Measurements from ENCODE around the gene PTH2. TPM values are rescaled to one million over a fixed set of nuclear protein-coding genes. Genes with fewer than 3 reads are reported as not detected.

Gene PTH2
- total RNA-seq, 4 donors from 2014 or later = not detected

DNA sequence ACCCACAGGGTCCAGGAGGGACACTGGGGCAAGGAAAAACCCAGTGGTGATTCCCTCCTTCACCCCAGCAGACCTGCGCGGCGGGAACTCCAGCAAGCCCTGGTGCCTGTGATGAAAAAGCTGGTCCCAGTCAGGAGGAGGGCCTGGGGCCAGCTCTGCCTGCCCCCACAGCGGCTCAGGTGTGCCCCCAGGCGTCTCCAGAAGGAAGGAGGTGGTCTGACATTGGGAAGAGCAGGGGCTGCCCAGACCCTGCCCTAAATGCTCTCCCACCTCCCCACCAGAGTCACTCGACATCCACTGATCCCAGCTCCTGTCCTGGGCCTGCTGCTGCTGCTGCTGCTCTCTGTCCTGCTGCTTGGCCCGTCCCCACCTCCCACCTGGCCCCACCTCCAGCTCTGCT lies 6.2 kb downstream of the PTH2 start:
- Histone ChIP-seq H3K36me3 (no peaks in the 10 kb centered on the region), H3K4me1 (peaks cover 12% of the 10 kb centered on the region), H3K27me3 (peaks cover 67% of the 10 kb centered on the region), H3K27ac (no peak overlapping the region), H3K9me3 (no peaks in the 10 kb centered on the region), H3K4me3 (no peak overlapping the region)
- no peak for DNase-seq (ENCODE audit: low spot score in 2 of 2)
- TF ChIP-seq EP300 (IDR thresholded peaks at IDR 0.05) (no peak), POLR2AphosphoS5 (IDR thresholded peaks at IDR 0.05) (no peak), POLR2A (IDR thresholded peaks at IDR 0.05) (no peak)
- TF ChIP-seq, protein P1, sequence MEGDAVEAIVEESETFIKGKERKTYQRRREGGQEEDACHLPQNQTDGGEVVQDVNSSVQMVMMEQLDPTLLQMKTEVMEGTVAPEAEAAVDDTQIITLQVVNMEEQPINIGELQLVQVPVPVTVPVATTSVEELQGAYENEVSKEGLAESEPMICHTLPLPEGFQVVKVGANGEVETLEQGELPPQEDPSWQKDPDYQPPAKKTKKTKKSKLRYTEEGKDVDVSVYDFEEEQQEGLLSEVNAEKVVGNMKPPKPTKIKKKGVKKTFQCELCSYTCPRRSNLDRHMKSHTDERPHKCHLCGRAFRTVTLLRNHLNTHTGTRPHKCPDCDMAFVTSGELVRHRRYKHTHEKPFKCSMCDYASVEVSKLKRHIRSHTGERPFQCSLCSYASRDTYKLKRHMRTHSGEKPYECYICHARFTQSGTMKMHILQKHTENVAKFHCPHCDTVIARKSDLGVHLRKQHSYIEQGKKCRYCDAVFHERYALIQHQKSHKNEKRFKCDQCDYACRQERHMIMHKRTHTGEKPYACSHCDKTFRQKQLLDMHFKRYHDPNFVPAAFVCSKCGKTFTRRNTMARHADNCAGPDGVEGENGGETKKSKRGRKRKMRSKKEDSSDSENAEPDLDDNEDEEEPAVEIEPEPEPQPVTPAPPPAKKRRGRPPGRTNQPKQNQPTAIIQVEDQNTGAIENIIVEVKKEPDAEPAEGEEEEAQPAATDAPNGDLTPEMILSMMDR (IDR thresholded peaks at IDR 0.05) = no peak
- WGBS = 68% methylated on average over 2 of the region's 7 CpGs

DNA sequence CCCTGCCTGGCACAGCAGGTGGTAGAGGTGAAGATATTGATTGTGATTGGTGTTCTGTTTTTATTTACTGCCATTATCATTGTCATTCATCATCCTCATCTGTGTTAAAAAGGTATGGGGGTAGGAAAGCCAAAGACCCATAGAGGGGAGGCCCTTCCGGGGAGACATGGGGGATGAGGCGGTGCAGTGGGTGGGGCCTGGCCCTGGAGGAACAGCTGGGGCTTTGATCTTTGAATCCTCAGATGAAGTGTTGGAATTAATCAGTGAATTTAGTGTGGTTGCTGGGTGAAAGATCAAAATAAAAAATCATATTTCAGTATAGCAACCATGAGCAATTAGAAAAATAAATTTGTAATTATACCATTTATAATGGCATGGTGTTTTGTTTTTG lies 7.4 kb downstream of the PTH2 start:
- Histone ChIP-seq H3K27me3 (peaks cover 55% of the 10 kb centered on the region), H3K4me3 (no peak overlapping the region), H3K27ac (no peak overlapping the region), H3K4me1 (peaks cover 2% of the 10 kb centered on the region), H3K9me3 (no peaks in the 10 kb centered on the region), H3K36me3 (no peaks in the 10 kb centered on the region)
- 64% methylated on average over 2 of the region's 2 CpGs for WGBS
- no peak for DNase-seq (ENCODE audit: low spot score in 2 of 2)
- TF ChIP-seq POLR2AphosphoS5 (IDR thresholded peaks at IDR 0.05) (no peak), POLR2A (IDR thresholded peaks at IDR 0.05) (no peak), EP300 (IDR thresholded peaks at IDR 0.05) (no peak)
- TF ChIP-seq, protein P1 (IDR thresholded peaks at IDR 0.05) = no peak

DNA sequence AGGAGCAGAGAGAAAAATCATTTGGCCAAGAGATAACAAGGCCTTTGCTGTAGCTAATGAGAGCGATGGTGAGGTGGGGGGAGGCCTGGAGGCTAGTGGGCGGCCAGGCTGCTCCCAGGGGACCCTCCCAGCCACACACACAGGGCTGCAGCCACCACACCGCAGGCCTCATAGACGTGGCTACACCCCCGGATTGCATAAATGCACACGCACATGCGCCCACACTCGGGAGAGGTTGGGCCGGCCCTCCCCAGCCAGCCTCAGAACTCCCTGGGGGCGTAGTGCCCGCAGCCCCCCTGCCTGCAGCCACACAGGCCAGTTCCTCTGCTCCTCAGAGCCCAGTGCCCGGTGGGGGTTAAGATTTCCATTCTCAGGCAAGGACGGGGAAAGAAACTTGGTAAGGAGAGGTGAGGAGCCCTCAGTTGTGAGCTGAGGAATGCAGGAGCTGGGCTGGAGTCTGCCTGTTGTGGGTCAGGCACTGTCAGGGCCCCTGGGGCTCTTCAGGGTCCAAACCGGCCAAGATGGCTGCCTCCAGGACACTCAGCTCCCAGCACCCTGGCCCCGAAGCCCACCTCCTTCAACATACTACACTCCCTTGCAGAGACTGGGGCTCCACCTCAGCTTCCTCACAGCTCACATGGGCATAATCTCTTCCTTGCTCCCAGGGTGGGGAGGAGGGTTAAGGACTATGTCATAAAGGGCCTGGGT lies 8.0 kb downstream of the PTH2 start:
- no peaks in the 10 kb centered on the region for H3K36me3 ChIP-seq
- H3K4me1 ChIP-seq = no peaks in the 10 kb centered on the region
- no peaks in the 10 kb centered on the region for H3K9me3 ChIP-seq
- TF ChIP-seq POLR2AphosphoS5 (IDR thresholded peaks at IDR 0.05) (no peak), EP300 (IDR thresholded peaks at IDR 0.05) (no peak)
- WGBS = 57% methylated on average over 8 of the region's 15 CpGs
- no peak for DNase-seq (ENCODE audit: low spot score in 2 of 2)
- H3K27ac ChIP-seq = no peak overlapping the region
- H3K27me3 ChIP-seq = peaks cover 49% of the 10 kb centered on the region
- no peak overlapping the region for H3K4me3 ChIP-seq

DNA sequence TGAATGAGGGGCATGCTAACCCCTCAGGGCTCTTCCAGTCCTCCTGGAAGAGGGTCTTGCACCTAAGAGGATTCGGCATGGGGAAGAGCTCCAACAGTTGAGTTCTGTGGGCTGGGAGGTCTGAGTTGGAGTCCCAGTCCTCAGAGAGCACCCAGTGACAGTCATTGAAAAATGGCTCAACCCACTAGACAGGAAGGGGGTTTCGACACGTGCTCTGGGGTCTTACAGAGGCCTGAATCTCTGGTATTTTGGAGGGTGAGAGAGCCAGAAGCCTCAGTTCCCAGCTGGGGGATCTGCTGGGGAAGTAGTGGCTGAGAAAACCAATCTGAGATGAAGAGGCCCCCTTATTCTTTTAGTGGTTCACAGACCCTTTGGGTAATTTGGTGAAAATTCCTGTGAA lies 9.0 kb downstream of the PTH2 start:
- H3K27ac ChIP-seq = no peak overlapping the region
- no peaks in the 10 kb centered on the region for H3K4me1 ChIP-seq
- TF ChIP-seq POLR2A (IDR thresholded peaks at IDR 0.05) (no peak), POLR2AphosphoS5 (IDR thresholded peaks at IDR 0.05) (no peak), EP300 (IDR thresholded peaks at IDR 0.05) (no peak)
- TF ChIP-seq, protein P1 (IDR thresholded peaks at IDR 0.05) = no peak
- DNase-seq (ENCODE audit: low spot score in 2 of 2) = no peak
- no peak overlapping the region for H3K4me3 ChIP-seq
- H3K36me3 ChIP-seq = no peaks in the 10 kb centered on the region
- 76% methylated on average over 3 of the region's 3 CpGs for WGBS
- H3K27me3 ChIP-seq = peaks cover 39% of the 10 kb centered on the region
- no peaks in the 10 kb centered on the region for H3K9me3 ChIP-seq

DNA sequence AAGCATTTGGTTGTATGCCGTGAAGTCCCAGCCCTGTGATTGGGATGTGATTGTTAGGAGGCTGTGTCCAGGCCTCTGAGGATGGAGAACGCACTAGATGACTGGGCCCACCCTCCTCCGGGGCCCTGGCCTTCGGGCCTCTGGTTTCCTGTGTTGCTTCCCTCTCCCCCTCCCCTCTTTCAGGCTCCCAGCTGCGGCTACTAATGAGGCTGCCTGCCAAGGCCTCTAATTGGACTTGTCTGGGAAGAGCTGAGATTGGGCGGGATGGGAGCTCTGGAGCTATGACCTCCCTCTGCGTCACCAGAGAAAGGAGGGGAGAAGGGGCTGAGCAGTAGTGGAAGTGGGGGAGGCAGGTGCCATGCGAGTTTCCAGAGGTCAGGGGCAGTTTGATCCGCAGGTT lies 9.9 kb downstream of the PTH2 start:
- Histone ChIP-seq H3K9me3 (no peaks in the 10 kb centered on the region), H3K27ac (no peak overlapping the region), H3K4me3 (no peak overlapping the region), H3K27me3 (peaks cover 30% of the 10 kb centered on the region), H3K4me1 (no peaks in the 10 kb centered on the region), H3K36me3 (no peaks in the 10 kb centered on the region)
- TF ChIP-seq EP300 (IDR thresholded peaks at IDR 0.05) = no peak
- no peak for TF ChIP-seq POLR2AphosphoS5 (IDR thresholded peaks at IDR 0.05)
- TF ChIP-seq, protein P1 (IDR thresholded peaks at IDR 0.05) = no peak
- TF ChIP-seq POLR2A (IDR thresholded peaks at IDR 0.05) = no peak
- 94% methylated on average over 4 of the region's 9 CpGs for WGBS
- no peak for DNase-seq (ENCODE audit: low spot score in 2 of 2)

Measured in suprapubic skin (tissue), 4 donors.